GM12878 (cell line): ENCODE results near the gene IL3RA. TPM values are rescaled to one million over a fixed set of nuclear protein-coding genes. Genes with fewer than 3 reads are reported as not detected.

Source experiments
- ATAC-seq: fragments of 200-7000 bp; cut with Tn5 transposase; 3 replicates; pipeline ENCODE4 v1.9.1; 2020; ENCODE audit warnings: mild to moderate bottlenecking, moderate library complexity
- BruUV-seq: library from RNA; stranded (reverse); fragments of 400-500 nt; replicated peaks from 2 replicates; lab custom pipeline; 2021; lab: Mats Ljungman, UMichigan
- CTCF ChIA-PET: fragments of 300-600 bp; sonication (Branson Sonifier 250); formaldehyde crosslinking; extraction: SDS; loops from one replicate; lab custom pipeline; 2021; ENCODE audit warnings: inconsistent platforms; lab: Yijun Ruan, JAX
- POLR2A ChIA-PET: fragments of 350-600 bp; formaldehyde crosslinking; extraction: SDS; loops from one replicate; lab custom pipeline; 2021; ENCODE audit warnings: inconsistent platforms; lab: Charles Lee
- RAD21 ChIA-PET: fragments of 300-600 bp; sonication (Branson Sonifier 250); formaldehyde crosslinking; loops from one replicate; lab custom pipeline; 2023; ENCODE audit warnings: antibody characterized with exemption; ENCODE audit not compliant: unreplicated experiment; lab: Charles Lee
- SMC1A ChIA-PET: fragments of 300-600 bp; sonication (Branson Sonifier 250); formaldehyde crosslinking; loops from one replicate; lab custom pipeline; 2023; ENCODE audit not compliant: unreplicated experiment, uncharacterized antibody; lab: Charles Lee
- DNase-seq: peaks from one replicate; pipeline ENCODE4 v3.0.0-alpha.2; 2011; ENCODE audit warnings: low read depth, low spot score
- FAIRE-seq: peaks from 3 replicates; lab custom pipeline; 2011; peaks lifted over from hg19 to GRCh38; lab: Jason Lieb, UNC
- H2AFZ ChIP-seq: 2 replicates; pipeline ENCODE4 v1.6.0; 2011; ENCODE audit warnings: low read depth, low read length, control low read depth; ENCODE audit not compliant: control insufficient read depth
- H3K27ac ChIP-seq: 2 replicates; pipeline ENCODE4 v1.5.1; 2011; ENCODE audit warnings: control low read depth; ENCODE audit not compliant: control insufficient read depth, insufficient read depth
- H3K27me3 ChIP-seq, 2 experiments: replicated peaks in 1 of 2; 2 replicates each; pipeline versions ENCODE4 v1.6.0 to v1.6.1; 2011; ENCODE audit warnings: low read length in 1 of 2; ENCODE audit not compliant: control insufficient read depth in 2 of 2, insufficient read depth in 2 of 2
- H3K36me3 ChIP-seq, 2 experiments: 2 replicates each; pipeline ENCODE4 v1.5.1; 2011; ENCODE audit warnings: low read length in 1 of 2; ENCODE audit not compliant: control insufficient read depth in 2 of 2, insufficient read depth in 2 of 2
- H3K4me1 ChIP-seq: 2 replicates; pipeline ENCODE4 v1.6.1; 2011; ENCODE audit warnings: mild to moderate bottlenecking, low read length, moderate library complexity, mixed read lengths; ENCODE audit not compliant: control insufficient read depth, insufficient read depth
- H3K4me2 ChIP-seq: 2 replicates; pipeline ENCODE4 v1.6.0; 2011; ENCODE audit warnings: control low read depth; ENCODE audit not compliant: control insufficient read depth, insufficient read depth
- H3K4me3 ChIP-seq: fragments of 200-600 bp; sonication (generic); 2 replicates; pipeline ENCODE4 v1.5.1; 2016
- H3K79me2 ChIP-seq: 2 replicates; pipeline ENCODE4 v1.6.0; 2011; ENCODE audit warnings: low read length; ENCODE audit not compliant: control insufficient read depth, insufficient read depth
- H3K9ac ChIP-seq: 2 replicates; pipeline ENCODE4 v1.8.0; 2011; ENCODE audit warnings: low read length, control low read depth, mixed read lengths; ENCODE audit not compliant: control insufficient read depth, insufficient read depth
- H3K9me3 ChIP-seq: replicated peaks from 3 replicates; pipeline ENCODE4 v1.5.1; 2011; ENCODE audit warnings: mild to moderate bottlenecking, low read length; ENCODE audit not compliant: control insufficient read depth, insufficient read depth
- H4K20me1 ChIP-seq: 2 replicates; pipeline ENCODE4 v1.6.0; 2011; ENCODE audit not compliant: control insufficient read depth, insufficient read depth
- BCL3 ChIP-seq: IDR thresholded peaks from 2 replicates; pipeline ENCODE4 v1.6.1; 2011; ENCODE audit warnings: borderline replicate concordance, low read depth, mild to moderate bottlenecking, moderate library complexity, low read length; ENCODE audit not compliant: insufficient read depth, poor library complexity, severe bottlenecking
- HDAC2 ChIP-seq: fragments of 200-600 bp; sonication (generic); IDR thresholded peaks from 2 replicates; pipeline ENCODE4 v1.6.1; 2017
- MLLT1 ChIP-seq: fragments of 450-650 bp; IDR thresholded peaks from 2 replicates; pipeline ENCODE4 v1.6.1; 2016; ENCODE audit warnings: mild to moderate bottlenecking
- ZNF207 ChIP-seq: fragments of 450-650 bp; IDR thresholded peaks from 2 replicates; pipeline ENCODE4 v1.6.1; 2014; ENCODE audit warnings: antibody characterized with exemption, mild to moderate bottlenecking, borderline replicate concordance
- WGBS: methylation state at CpG from one replicate; pipeline ENCODE4 v1.1.6; 2016; ENCODE audit warnings: low lambda C conversion rate; ENCODE audit not compliant: insufficient replicate concordance, insufficient coverage; ENCODE audit errors: missing lambda C conversion rate; 5-methylcytosine and 5-hydroxymethylcytosine counted together
- in situ Hi-C: fragments of 300-500 bp; cut with MboI; formaldehyde crosslinking; loops from 9 replicates; pipeline ENCODE4 v1.14.3; 2018; ENCODE audit warnings: mixed read lengths
- intact Hi-C: fragments of 100-400 bp; cut with micrococcal nuclease; formaldehyde crosslinking; loops from one replicate; pipeline ENCODE4 v1.14.2; 2022; ENCODE audit not compliant: unreplicated experiment
- polyA plus RNA-seq, 11 experiments: library from polyadenylated mRNA; depleted of rRNA in 4 of 11; unstranded in 6 of 11; stranded (reverse) in 5 of 11; fragments of >200 nt; fragmentation: Nextera tagmentation in 4 of 11; fragmentation: Illumina TruSeq in 1 of 11; extraction: Ambion mirVana in 4 of 11; extraction: Trizol in 1 of 11; gene quantifications; 1 replicate in 1 of 11; 2 replicates in 10 of 11; pipeline versions ENCODE4 v1.2.1 to v1.2.3, GENCODE V29; 2011 to 2016; ENCODE audit warnings: inconsistent platforms in 2 of 11, missing spikeins in 2 of 11, low read depth in 1 of 11
- total RNA-seq, 4 experiments: library from RNA; depleted of rRNA in 3 of 4; stranded (reverse); fragments of >200 nt in 3 of 4; fragmentation: Illumina TruSeq in 1 of 4; extraction: Trizol in 1 of 4; gene quantifications; 2 replicates each; pipeline versions ENCODE4 v1.2.1 to v1.2.3, GENCODE V29; 2013 to 2021

Gene IL3RA
- total and polyA plus RNA-seq, 10 of the 15 experiments (the other 5 are each of a cell fraction or from before 2014, with no cell fraction given): 2.1 to 31.1 (median 17.9) TPM

- TF ChIP-seq MLLT1: no peak
- TF ChIP-seq ZNF207: no peak
- TF ChIP-seq, all 136 proteins: peak for 0
Observed at GRCh38 chrX:1351981-1352714, 15.6 kb downstream of the IL3RA start (continued).

- no peaks in the 10 kb centered on the region for H3K79me2 ChIP-seq
- 62% methylated on average over 11 of the region's 11 CpGs for WGBS
- SMC1A ChIA-PET: no interaction called here
Observed at GRCh38 chrX:1354036-1355019, 17.7 kb downstream of the IL3RA start.

More at GRCh38 chrX:1354036-1355019, 17.7 kb downstream of the IL3RA start:
- no peaks in the 10 kb centered on the region; the same call in 2 of the 3 replicates for H3K9me3 ChIP-seq
- ChIA-PET CTCF (no interaction called here), RAD21 (no interaction called here), POLR2A (no interaction called here)
- no peak for DNase-seq
- no peaks in the 10 kb centered on the region for H3K4me1 ChIP-seq
- H3K4me3 ChIP-seq: no peak overlapping the region
- H3K27me3 ChIP-seq: no peaks in the 10 kb centered on the region
- intact Hi-C loops: no loop called here
- H4K20me1 ChIP-seq: no peaks in the 10 kb centered on the region
- H2AFZ ChIP-seq: no peak overlapping the region
- in situ Hi-C loops: no loop called here
- FAIRE-seq: no peak
- H3K4me2 ChIP-seq: no peak overlapping the region
- BruUV-seq: no TSS peak
- H3K36me3 ChIP-seq: peaks cover 3 to 6% of the 10 kb centered on the region in 2 experiments; a peak in 3 of 4 replicates
- no peak overlapping the region for H3K27ac ChIP-seq
- ATAC-seq: no peak
- TF ChIP-seq BCL3: peak; percentile 62
- no peak for TF ChIP-seq HDAC2
- no peak overlapping the region for H3K9ac ChIP-seq
